IPS DF 4.7 (cell line): ENCODE results near the gene TBC1D22A.
"Not testable (repeated sequence)": the region's sequence is repeated elsewhere in the genome, so short reads cannot be mapped to it uniquely, and the experiment has no call there.

ENCODE experiments used
- DNase-seq: peaks from one replicate; pipeline ENCODE4 v3.0.0-alpha.2; 2013; ENCODE audit warnings: low spot score; ENCODE audit errors: extremely low read depth

TBC1D22A gene

GRCh38 chr22:47163481-47163855 lies 401.0 kb downstream of the TBC1D22A start:
- DNase-seq, result no peak

GRCh38 chr22:47163856-47164513 lies 401.5 kb downstream of the TBC1D22A start:
- DNase-seq, result no peak

- DNase-seq, result no peak
These were observed 402.3 kb downstream of the TBC1D22A start for GRCh38 chr22:47164514-47165337.

GRCh38 chr22:47165338-47166032 lies 403.0 kb downstream of the TBC1D22A start:
- DNase-seq, result no peak

GRCh38 chr22:47166033-47166404 lies 403.6 kb downstream of the TBC1D22A start:
- DNase-seq, result no peak

GRCh38 chr22:47166446-47167016 lies 404.1 kb downstream of the TBC1D22A start:
- DNase-seq, result no peak

- no peak for DNase-seq
These were observed 404.6 kb downstream of the TBC1D22A start for GRCh38 chr22:47167056-47167455.

GRCh38 chr22:47167921-47168320 lies 405.5 kb downstream of the TBC1D22A start:
- DNase-seq, result not testable (repeated sequence)

GRCh38 chr22:47168441-47168840 lies 406.0 kb downstream of the TBC1D22A start:
- no peak for DNase-seq

- peak; percentile 9 for DNase-seq
These were observed 406.7 kb downstream of the TBC1D22A start for GRCh38 chr22:47168900-47169800.

- DNase-seq, result no peak
These were observed 407.3 kb downstream of the TBC1D22A start for GRCh38 chr22:47169801-47170140.

- not testable (repeated sequence) for DNase-seq
These were observed 408.3 kb downstream of the TBC1D22A start for GRCh38 chr22:47170511-47171440.

GRCh38 chr22:47171441-47172221 lies 409.2 kb downstream of the TBC1D22A start:
- DNase-seq, result no peak

- no peak for DNase-seq
These were observed 410.5 kb downstream of the TBC1D22A start for GRCh38 chr22:47172771-47173534.

- DNase-seq, result no peak
These were observed 411.1 kb downstream of the TBC1D22A start for GRCh38 chr22:47173535-47174021.

- no peak for DNase-seq
These were observed 411.6 kb downstream of the TBC1D22A start for GRCh38 chr22:47174096-47174495.

GRCh38 chr22:47174671-47175112 lies 412.2 kb downstream of the TBC1D22A start:
- DNase-seq, result no peak
